Right ventricle myocardium superior (tissue), 1 donor: ENCODE measurements around the gene ADGRV1. TPM values are rescaled to one million over a fixed set of nuclear protein-coding genes. Genes with fewer than 3 reads are reported as not detected.
A peak's percentile ranks its signal among the peaks of the same experiment; 100 is the strongest.

ENCODE experiments used
- ATAC-seq: fragments of 200-7000 bp; cut with Tn5 transposase; one replicate; pipeline ENCODE4 v1.9.1; 2020; ENCODE audit warnings: mild to moderate bottlenecking; ENCODE audit not compliant: poor library complexity
- DNase-seq: peaks from one replicate; pipeline ENCODE4 v3.0.0-alpha.2; 2020
- intact Hi-C: fragments of 100-400 bp; cut with DNase I; formaldehyde crosslinking; loops from one replicate; pipeline ENCODE4 v1.11.2; 2022
- total RNA-seq: library from RNA; stranded (reverse); fragmentation: NEBNext Ultra II Directional; extraction: Animal tissue kit (Norgen Biotek cat#: 25700); gene quantifications from one replicate; pipeline ENCODE4 v1.2.1, GENCODE V29; 2021
- donor health status: DM: no; HTN: yes; CAD: no; lungs with severe emphysema.

ADGRV1 gene
- total RNA-seq, 1 donor from 2014 or later, result not detected

GRCh38 chr5:91188755-91189154, 630.2 kb downstream of the ADGRV1 start:
- intact Hi-C loops, result no loop called here
- no peak for ATAC-seq

GRCh38 chr5:91189480-91190313, 631.1 kb downstream of the ADGRV1 start:
- DNase-seq (peak; percentile 42), ATAC-seq (peak; percentile 71)

More at GRCh38 chr5:91188755-91189154, 630.2 kb downstream of the ADGRV1 start:
- no peak for DNase-seq

GRCh38 chr5:91190314-91190690, 631.7 kb downstream of the ADGRV1 start:
- peak; percentile 34 for ATAC-seq
- intact Hi-C loops, result no loop called here
- DNase-seq, result no peak

More at GRCh38 chr5:91189480-91190313, 631.1 kb downstream of the ADGRV1 start:
- intact Hi-C loops, result no loop called here

GRCh38 chr5:91194824-91195381, 636.3 kb downstream of the ADGRV1 start:
- intact Hi-C loops, result no loop called here
- no peak for DNase-seq
- no peak for ATAC-seq

- DNase-seq, result no peak
- intact Hi-C loops, result no loop called here
- ATAC-seq, result no peak
Measured at GRCh38 chr5:91200692-91201091, 642.1 kb downstream of the ADGRV1 start.

- ATAC-seq, result no peak
- intact Hi-C loops, result no loop called here
Measured at GRCh38 chr5:91206103-91206502, 647.5 kb downstream of the ADGRV1 start.

GRCh38 chr5:91206734-91207133, 648.1 kb downstream of the ADGRV1 start:
- DNase-seq (no peak), ATAC-seq (no peak)
- intact Hi-C loops, result no loop called here

More at GRCh38 chr5:91206103-91206502, 647.5 kb downstream of the ADGRV1 start:
- DNase-seq, result no peak

- intact Hi-C loops, result no loop called here
- ATAC-seq (no peak), DNase-seq (no peak)
Measured at GRCh38 chr5:91207248-91207647, 648.7 kb downstream of the ADGRV1 start.

- intact Hi-C loops, result loop anchor here (10.0 kb wide), 2 partner anchors 87 to 277 kb away; no protein-coding TSS in a partner anchor
- ATAC-seq (peak; percentile 47), DNase-seq (no peak)
Measured at GRCh38 chr5:91211997-91212713, 653.6 kb downstream of the ADGRV1 start.

GRCh38 chr5:91212714-91213092, 654.1 kb downstream of the ADGRV1 start:
- ATAC-seq (peak; percentile 47), DNase-seq (no peak)
- intact Hi-C loops, result loop anchor here (10.0 kb wide), 2 partner anchors 88 to 278 kb away; no protein-coding TSS in a partner anchor

Other genes with a start within 250 kb of the ADGRV1 start
- gene CETN3, start 149.0 kb upstream of the ADGRV1 start, total RNA-seq, result 27.4 TPM
- gene MBLAC2, start 84.0 kb upstream of the ADGRV1 start, total RNA-seq, result 3.8 TPM
- gene POLR3G, start 83.9 kb upstream of the ADGRV1 start, total RNA-seq, result 0.46 TPM
- 18.0 TPM for gene LYSMD3, start 29.2 kb upstream of the ADGRV1 start, total RNA-seq